SK-N-SH (cell line): Measurements from ENCODE around the gene PDE6A. TPM values are rescaled to one million over a fixed set of nuclear protein-coding genes. Genes with fewer than 3 reads are reported as not detected.
A peak's percentile ranks its signal among the peaks of the same experiment; 100 is the strongest.

Experiments used
- CTCF ChIA-PET: fragments of 300-600, 350-600 bp; formaldehyde crosslinking; extraction: SDS; loops from one replicate; lab custom pipeline; 2021; lab: Yijun Ruan, JAX
- POLR2A ChIA-PET: fragments of 350-600 bp; sonication (Branson Sonifier 250); formaldehyde crosslinking; extraction: SDS; loops from one replicate; lab custom pipeline; 2020; ENCODE audit warnings: antibody characterized with exemption, inconsistent platforms; lab: Yijun Ruan, JAX
- DNase-seq: peaks from one replicate; pipeline ENCODE4 v3.0.0; 2012
- H2AFZ ChIP-seq: fragments of 200-600 bp; sonication (generic); 2 replicates; pipeline ENCODE4 v1.8.1; 2016; ENCODE audit warnings: antibody characterized with exemption, mild to moderate bottlenecking, low read depth
- H3F3A ChIP-seq: fragments of 200-600 bp; sonication (generic); replicated peaks from 2 replicates; pipeline ENCODE3; 2016; ENCODE audit warnings: antibody characterized with exemption, mild to moderate bottlenecking; ENCODE audit not compliant: insufficient read depth
- H3K27ac ChIP-seq, 2 experiments: fragments of 200-500 bp in 1 of 2; fragments of 200-600 bp in 1 of 2; sonication (Bioruptor generic) in 1 of 2; sonication (generic), shearing (Covaris generic) in 1 of 2; 2 replicates each; pipeline versions ENCODE4 v1.5.1 to v1.6.1; 2014 to 2016; ENCODE audit warnings: low read depth in 2 of 2, inconsistent platforms in 1 of 2, low read length in 1 of 2, mild to moderate bottlenecking in 1 of 2, mixed read lengths in 1 of 2
- H3K27me3 ChIP-seq: fragments of 200-600 bp; sonication (generic), shearing (Covaris generic); 2 replicates; pipeline ENCODE4 v1.6.1; 2016; ENCODE audit warnings: mixed run types; ENCODE audit not compliant: insufficient read depth
- H3K36me3 ChIP-seq, 2 experiments: fragments of 200-500 bp in 1 of 2; fragments of 200-600 bp in 1 of 2; sonication (Bioruptor generic) in 1 of 2; sonication (generic) in 1 of 2; replicated peaks in 1 of 2; 2 replicates each; pipeline versions ENCODE3 to v1.5.1; 2014 to 2016; ENCODE audit warnings: low read length in 1 of 2, mild to moderate bottlenecking in 1 of 2; ENCODE audit not compliant: insufficient read depth in 2 of 2, control insufficient read depth in 1 of 2
- H3K4me1 ChIP-seq, 2 experiments: fragments of 200-500 bp in 1 of 2; fragments of 200-600 bp in 1 of 2; sonication (Bioruptor generic) in 1 of 2; sonication (generic), shearing (Covaris generic) in 1 of 2; 2 replicates each; pipeline versions ENCODE4 v1.5.1 to v1.6.1; 2014 to 2016; ENCODE audit warnings: low read depth in 1 of 2, low read length in 1 of 2, mixed run types in 1 of 2; ENCODE audit not compliant: insufficient read depth in 2 of 2, control insufficient read depth in 1 of 2
- H3K4me2 ChIP-seq: fragments of 200-600 bp; sonication (generic), shearing (Covaris generic); 2 replicates; pipeline ENCODE4 v1.6.1; 2017; ENCODE audit warnings: mixed run types
- H3K4me3 ChIP-seq, 2 experiments: fragments of 200-500 bp in 1 of 2; fragments of 200-600 bp in 1 of 2; sonication (Bioruptor generic) in 1 of 2; sonication (generic), shearing (Covaris generic) in 1 of 2; 2 replicates each; pipeline versions ENCODE4 v1.5.1 to v1.8.1; 2014 to 2016; ENCODE audit warnings: low read depth in 2 of 2, inconsistent platforms in 1 of 2, low read length in 1 of 2, mild to moderate bottlenecking in 1 of 2, mixed read lengths in 1 of 2, moderate library complexity in 1 of 2
- H3K79me2 ChIP-seq: fragments of 200-600 bp; sonication (generic); 2 replicates; pipeline ENCODE4 v1.8.1; 2017; ENCODE audit warnings: mild to moderate bottlenecking; ENCODE audit not compliant: insufficient read depth
- H3K9ac ChIP-seq: fragments of 200-600 bp; sonication (generic); 2 replicates; pipeline ENCODE4 v1.6.1; 2017; ENCODE audit warnings: mixed run types
- H3K9me2 ChIP-seq: fragments of 200-600 bp; sonication (generic); 2 replicates; pipeline ENCODE4 v1.6.1; 2017; ENCODE audit warnings: mixed run types
- H3K9me3 ChIP-seq: fragments of 200-600 bp; sonication (generic); 2 replicates; pipeline ENCODE4 v1.6.1; 2017; ENCODE audit warnings: mixed run types, mild to moderate bottlenecking, moderate library complexity
- H4K20me1 ChIP-seq: fragments of 200-600 bp; sonication (generic); 2 replicates; pipeline ENCODE4 v1.6.1; 2017; ENCODE audit warnings: mild to moderate bottlenecking, mixed run types; ENCODE audit not compliant: insufficient read depth
- CHD2 ChIP-seq: fragments of 150-350 bp; IDR thresholded peaks from 2 replicates; pipeline ENCODE4 v1.6.1; 2018; ENCODE audit warnings: low read length; ENCODE audit not compliant: partially characterized antibody
- EZH2phosphoT487 ChIP-seq: fragments of 200-600 bp; sonication (generic); IDR thresholded peaks from 2 replicates; pipeline ENCODE4 v1.6.1; 2017; ENCODE audit warnings: low read depth, mixed run types, mild to moderate bottlenecking, antibody characterized with exemption, moderate library complexity, borderline replicate concordance
- FOXJ3 ChIP-seq: sonication (generic); formaldehyde crosslinking; IDR thresholded peaks from 2 replicates; pipeline ENCODE4 v1.5.1; 2020; ENCODE audit warnings: mild to moderate bottlenecking, missing genetic modification reagents
- FOXM1 ChIP-seq: IDR thresholded peaks from 2 replicates; pipeline ENCODE4 v1.4.0; 2012; ENCODE audit warnings: low read depth, mild to moderate bottlenecking
- IRF3 ChIP-seq: fragments of 150-350 bp; IDR thresholded peaks from 2 replicates; pipeline ENCODE4 v1.6.1; 2016; ENCODE audit warnings: mild to moderate bottlenecking, low read depth, low read length
- JUND ChIP-seq: IDR thresholded peaks from 2 replicates; pipeline ENCODE4 v1.4.0; 2012
- NFIC ChIP-seq: IDR thresholded peaks from 2 replicates; pipeline ENCODE4 v1.4.0; 2012; ENCODE audit warnings: borderline replicate concordance
- NRF1 ChIP-seq: IDR thresholded peaks from 2 replicates; pipeline ENCODE4 v1.6.1; 2012; ENCODE audit warnings: low read depth, mild to moderate bottlenecking, low read length
- RAD21 ChIP-seq: IDR thresholded peaks from 2 replicates; pipeline ENCODE4 v1.6.1; 2012; ENCODE audit warnings: mild to moderate bottlenecking, low read length
- RFX5 ChIP-seq: IDR thresholded peaks from 2 replicates; pipeline ENCODE4 v1.6.1; 2012; ENCODE audit warnings: mild to moderate bottlenecking, improper control_type of control experiment, low read length
- SIN3A ChIP-seq: IDR thresholded peaks from 2 replicates; pipeline ENCODE4 v1.6.1; 2012; ENCODE audit warnings: low read depth, mild to moderate bottlenecking, low read length, moderate library complexity, borderline replicate concordance
- TAF1 ChIP-seq: IDR thresholded peaks from 2 replicates; pipeline ENCODE4 v1.6.1; 2012; ENCODE audit warnings: low read depth, mild to moderate bottlenecking, low read length, moderate library complexity, borderline replicate concordance
- ZBTB33 ChIP-seq: IDR thresholded peaks from 2 replicates; pipeline ENCODE4 v1.4.0; 2012; ENCODE audit warnings: low read depth, borderline replicate concordance
- WGBS: methylation state at CpG from one replicate; pipeline ENCODE4 v1.1.6; 2017; ENCODE audit warnings: low lambda C conversion rate; 5-methylcytosine and 5-hydroxymethylcytosine counted together
- polyA plus RNA-seq, 3 experiments: library from polyadenylated mRNA; depleted of rRNA; stranded (reverse); fragments of >200 nt; gene quantifications; 2 replicates each; pipeline ENCODE4 v1.2.3, GENCODE V29; 2012
- TF ChIP-seq, protein P1 (sequence below): fragments of 200-600 bp; sonication (generic); IDR thresholded peaks from 2 replicates; pipeline ENCODE4 v1.6.1; 2017; ENCODE audit warnings: antibody characterized with exemption, mild to moderate bottlenecking, moderate library complexity
- TF ChIP-seq, protein P2 (sequence below): IDR thresholded peaks from 2 replicates; pipeline ENCODE4 v1.6.1; 2012; ENCODE audit warnings: mild to moderate bottlenecking, low read depth, low read length, moderate library complexity
- TF ChIP-seq, protein P3 (sequence below): IDR thresholded peaks from 2 replicates; pipeline ENCODE4 v1.4.0; 2012; ENCODE audit warnings: low read depth, borderline replicate concordance
- TF ChIP-seq, protein P4 (sequence below): fragments of 150-350 bp; IDR thresholded peaks from 2 replicates; pipeline ENCODE4 v1.6.1; 2017; ENCODE audit warnings: antibody characterized with exemption, low read length, low read depth, borderline replicate concordance
- TF ChIP-seq, protein P5 (sequence below): IDR thresholded peaks from 2 replicates; pipeline ENCODE4; 2012

PDE6A gene
- polyA plus RNA-seq, 1 of the 3 experiments (the other 2 are of a cell fraction) = 0.05 TPM

DNA sequence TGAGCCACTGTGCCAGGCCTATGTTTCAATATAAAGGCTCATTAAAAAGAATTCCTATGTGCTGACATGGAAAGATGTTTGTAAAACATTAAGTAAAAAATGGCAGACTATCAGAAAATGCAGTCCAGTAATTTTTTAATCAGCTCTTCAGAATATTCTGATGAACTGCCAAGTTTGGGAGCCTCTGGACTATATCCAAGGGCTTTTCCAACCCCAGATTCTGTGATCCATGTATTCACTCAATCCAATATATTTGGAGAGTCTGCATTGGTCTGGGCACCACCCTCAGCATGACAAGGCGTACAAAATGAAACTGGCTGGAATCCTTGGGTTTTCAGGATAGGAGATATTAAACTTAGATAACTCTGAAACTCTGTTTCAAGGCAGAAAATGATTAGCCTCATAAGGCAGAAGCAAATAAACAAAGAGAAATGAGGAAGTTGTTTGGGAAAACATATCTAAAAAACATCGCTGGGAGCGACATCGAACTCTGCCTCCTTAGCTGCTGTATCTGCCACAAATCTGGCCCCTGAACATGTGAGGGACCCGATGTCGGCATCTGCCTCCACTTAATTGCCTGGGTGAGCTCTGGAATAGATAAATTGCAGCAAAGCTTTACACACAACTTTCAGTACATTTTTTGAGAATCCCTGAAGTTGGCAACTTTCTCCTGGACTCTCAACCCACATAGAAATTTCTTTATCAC lies 14.4 kb downstream of the PDE6A start:
- Histone ChIP-seq H3K79me2 (no peaks in the 10 kb centered on the region), H3K9me3 (no peaks in the 10 kb centered on the region), H3K9ac (no peak overlapping the region), H3K27me3 (no peaks in the 10 kb centered on the region), H3F3A (peaks cover 4% of the 10 kb centered on the region), H3K36me3 (no peaks in the 10 kb centered on the region), H2AFZ (no peak overlapping the region), H3K4me1 (peaks cover 0 to 10% of the 10 kb centered on the region in 2 experiments; a peak in 3 of 4 replicates), H3K27ac (peak overlapping the region in 1 of 2 experiments; percentile 31; a peak in 1 of 4 replicates), H3K9me2 (no peaks in the 10 kb centered on the region), H3K4me2 (no peak overlapping the region), H4K20me1 (no peaks in the 10 kb centered on the region), H3K4me3 (no peak overlapping the region)
- CTCF ChIA-PET = interaction anchor here (1.0 to 1.3 kb wide), 4 partner anchors 9 to 93 kb away, joined by 3 to 5 read pairs (median 4); no protein-coding TSS in a partner anchor
- 58% methylated on average over 6 of the region's 6 CpGs for WGBS
- peak; percentile 45 for DNase-seq
- POLR2A ChIA-PET = no interaction called here
- TF ChIP-seq FOXJ3 (no peak), CHD2 (no peak), RAD21 (no peak), EZH2phosphoT487 (no peak), TAF1 (no peak), JUND (no peak), SIN3A (no peak), FOXM1 (no peak), ZBTB33 (no peak), IRF3 (no peak), NFIC (no peak), RFX5 (no peak), NRF1 (no peak)
- TF ChIP-seq, protein P1, sequence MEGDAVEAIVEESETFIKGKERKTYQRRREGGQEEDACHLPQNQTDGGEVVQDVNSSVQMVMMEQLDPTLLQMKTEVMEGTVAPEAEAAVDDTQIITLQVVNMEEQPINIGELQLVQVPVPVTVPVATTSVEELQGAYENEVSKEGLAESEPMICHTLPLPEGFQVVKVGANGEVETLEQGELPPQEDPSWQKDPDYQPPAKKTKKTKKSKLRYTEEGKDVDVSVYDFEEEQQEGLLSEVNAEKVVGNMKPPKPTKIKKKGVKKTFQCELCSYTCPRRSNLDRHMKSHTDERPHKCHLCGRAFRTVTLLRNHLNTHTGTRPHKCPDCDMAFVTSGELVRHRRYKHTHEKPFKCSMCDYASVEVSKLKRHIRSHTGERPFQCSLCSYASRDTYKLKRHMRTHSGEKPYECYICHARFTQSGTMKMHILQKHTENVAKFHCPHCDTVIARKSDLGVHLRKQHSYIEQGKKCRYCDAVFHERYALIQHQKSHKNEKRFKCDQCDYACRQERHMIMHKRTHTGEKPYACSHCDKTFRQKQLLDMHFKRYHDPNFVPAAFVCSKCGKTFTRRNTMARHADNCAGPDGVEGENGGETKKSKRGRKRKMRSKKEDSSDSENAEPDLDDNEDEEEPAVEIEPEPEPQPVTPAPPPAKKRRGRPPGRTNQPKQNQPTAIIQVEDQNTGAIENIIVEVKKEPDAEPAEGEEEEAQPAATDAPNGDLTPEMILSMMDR = no peak
- TF ChIP-seq, protein P2, sequence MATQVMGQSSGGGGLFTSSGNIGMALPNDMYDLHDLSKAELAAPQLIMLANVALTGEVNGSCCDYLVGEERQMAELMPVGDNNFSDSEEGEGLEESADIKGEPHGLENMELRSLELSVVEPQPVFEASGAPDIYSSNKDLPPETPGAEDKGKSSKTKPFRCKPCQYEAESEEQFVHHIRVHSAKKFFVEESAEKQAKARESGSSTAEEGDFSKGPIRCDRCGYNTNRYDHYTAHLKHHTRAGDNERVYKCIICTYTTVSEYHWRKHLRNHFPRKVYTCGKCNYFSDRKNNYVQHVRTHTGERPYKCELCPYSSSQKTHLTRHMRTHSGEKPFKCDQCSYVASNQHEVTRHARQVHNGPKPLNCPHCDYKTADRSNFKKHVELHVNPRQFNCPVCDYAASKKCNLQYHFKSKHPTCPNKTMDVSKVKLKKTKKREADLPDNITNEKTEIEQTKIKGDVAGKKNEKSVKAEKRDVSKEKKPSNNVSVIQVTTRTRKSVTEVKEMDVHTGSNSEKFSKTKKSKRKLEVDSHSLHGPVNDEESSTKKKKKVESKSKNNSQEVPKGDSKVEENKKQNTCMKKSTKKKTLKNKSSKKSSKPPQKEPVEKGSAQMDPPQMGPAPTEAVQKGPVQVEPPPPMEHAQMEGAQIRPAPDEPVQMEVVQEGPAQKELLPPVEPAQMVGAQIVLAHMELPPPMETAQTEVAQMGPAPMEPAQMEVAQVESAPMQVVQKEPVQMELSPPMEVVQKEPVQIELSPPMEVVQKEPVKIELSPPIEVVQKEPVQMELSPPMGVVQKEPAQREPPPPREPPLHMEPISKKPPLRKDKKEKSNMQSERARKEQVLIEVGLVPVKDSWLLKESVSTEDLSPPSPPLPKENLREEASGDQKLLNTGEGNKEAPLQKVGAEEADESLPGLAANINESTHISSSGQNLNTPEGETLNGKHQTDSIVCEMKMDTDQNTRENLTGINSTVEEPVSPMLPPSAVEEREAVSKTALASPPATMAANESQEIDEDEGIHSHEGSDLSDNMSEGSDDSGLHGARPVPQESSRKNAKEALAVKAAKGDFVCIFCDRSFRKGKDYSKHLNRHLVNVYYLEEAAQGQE = no peak
- TF ChIP-seq, protein P3, sequence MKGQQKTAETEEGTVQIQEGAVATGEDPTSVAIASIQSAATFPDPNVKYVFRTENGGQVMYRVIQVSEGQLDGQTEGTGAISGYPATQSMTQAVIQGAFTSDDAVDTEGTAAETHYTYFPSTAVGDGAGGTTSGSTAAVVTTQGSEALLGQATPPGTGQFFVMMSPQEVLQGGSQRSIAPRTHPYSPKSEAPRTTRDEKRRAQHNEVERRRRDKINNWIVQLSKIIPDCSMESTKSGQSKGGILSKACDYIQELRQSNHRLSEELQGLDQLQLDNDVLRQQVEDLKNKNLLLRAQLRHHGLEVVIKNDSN = no peak
- TF ChIP-seq, protein P4, sequence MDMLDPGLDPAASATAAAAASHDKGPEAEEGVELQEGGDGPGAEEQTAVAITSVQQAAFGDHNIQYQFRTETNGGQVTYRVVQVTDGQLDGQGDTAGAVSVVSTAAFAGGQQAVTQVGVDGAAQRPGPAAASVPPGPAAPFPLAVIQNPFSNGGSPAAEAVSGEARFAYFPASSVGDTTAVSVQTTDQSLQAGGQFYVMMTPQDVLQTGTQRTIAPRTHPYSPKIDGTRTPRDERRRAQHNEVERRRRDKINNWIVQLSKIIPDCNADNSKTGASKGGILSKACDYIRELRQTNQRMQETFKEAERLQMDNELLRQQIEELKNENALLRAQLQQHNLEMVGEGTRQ = no peak
- TF ChIP-seq, protein P5, sequence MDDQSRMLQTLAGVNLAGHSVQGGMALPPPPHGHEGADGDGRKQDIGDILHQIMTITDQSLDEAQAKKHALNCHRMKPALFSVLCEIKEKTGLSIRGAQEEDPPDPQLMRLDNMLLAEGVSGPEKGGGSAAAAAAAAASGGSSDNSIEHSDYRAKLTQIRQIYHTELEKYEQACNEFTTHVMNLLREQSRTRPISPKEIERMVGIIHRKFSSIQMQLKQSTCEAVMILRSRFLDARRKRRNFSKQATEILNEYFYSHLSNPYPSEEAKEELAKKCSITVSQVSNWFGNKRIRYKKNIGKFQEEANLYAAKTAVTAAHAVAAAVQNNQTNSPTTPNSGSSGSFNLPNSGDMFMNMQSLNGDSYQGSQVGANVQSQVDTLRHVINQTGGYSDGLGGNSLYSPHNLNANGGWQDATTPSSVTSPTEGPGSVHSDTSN = no peak
